Karpas-422 (cell line): ENCODE results near the gene BMP4. TPM values are rescaled to one million over a fixed set of nuclear protein-coding genes. Genes with fewer than 3 reads are reported as not detected.
"Not testable (repeated sequence)": the region's sequence is repeated elsewhere in the genome, so short reads cannot be mapped to it uniquely, and the experiment has no call there.

ENCODE experiments used
- DNase-seq: peaks from one replicate; pipeline ENCODE4 v3.0.0-alpha.2; 2015
- H2AFZ ChIP-seq: fragments of 200-600 bp; sonication (generic); 2 replicates; pipeline ENCODE4 v1.6.1; 2014; ENCODE audit warnings: antibody characterized with exemption, low read length, mixed read lengths
- H3K27ac ChIP-seq: fragments of 200-600 bp; sonication (generic); 2 replicates; pipeline ENCODE4 v1.5.1; 2014; ENCODE audit warnings: mild to moderate bottlenecking, low read length, moderate library complexity
- H3K27me3 ChIP-seq: fragments of 200-600 bp; sonication (generic); 2 replicates; pipeline ENCODE4 v1.6.1; 2014; ENCODE audit warnings: low read length, mixed read lengths
- H3K36me3 ChIP-seq: fragments of 200-600 bp; sonication (generic); 2 replicates; pipeline ENCODE4 v1.6.1; 2014; ENCODE audit warnings: low read length, mixed read lengths; ENCODE audit not compliant: insufficient read depth
- H3K4me1 ChIP-seq: fragments of 200-600 bp; sonication (generic); 2 replicates; pipeline ENCODE4 v1.6.1; 2014; ENCODE audit warnings: mild to moderate bottlenecking, low read length, mixed read lengths
- H3K4me2 ChIP-seq: fragments of 200-600 bp; sonication (generic); 2 replicates; pipeline ENCODE4 v1.6.1; 2014; ENCODE audit warnings: low read length, low read depth, mild to moderate bottlenecking; ENCODE audit not compliant: poor library complexity, severe bottlenecking
- H3K4me3 ChIP-seq: fragments of 200-600 bp; sonication (generic); 2 replicates; pipeline ENCODE4 v1.5.1; 2014; ENCODE audit warnings: mild to moderate bottlenecking, antibody characterized with exemption, low read length, mixed read lengths
- H3K79me2 ChIP-seq: fragments of 200-600 bp; sonication (generic); 2 replicates; pipeline ENCODE4 v1.6.1; 2014; ENCODE audit warnings: mild to moderate bottlenecking, low read length, mixed read lengths
- H3K9ac ChIP-seq: fragments of 200-600 bp; sonication (generic); 2 replicates; pipeline ENCODE4 v1.6.0; 2014; ENCODE audit warnings: low read length
- H3K9me2 ChIP-seq: fragments of 200-600 bp; sonication (generic), shearing (Covaris generic); replicated peaks from 2 replicates; pipeline ENCODE4 v1.6.0; 2014; ENCODE audit warnings: mild to moderate bottlenecking, low read length, moderate library complexity; ENCODE audit not compliant: insufficient read depth
- H3K9me3 ChIP-seq: fragments of 300-700, 200-600 bp; sonication (generic); 2 replicates; pipeline ENCODE4 v1.6.1; 2014; ENCODE audit warnings: low read length, mixed read lengths
- H4K20me1 ChIP-seq: fragments of 200-600 bp; sonication (generic); 2 replicates; pipeline ENCODE4 v1.6.1; 2014; ENCODE audit warnings: mild to moderate bottlenecking, antibody characterized with exemption, low read length, low read depth; ENCODE audit not compliant: insufficient read depth
- total RNA-seq: library from RNA; depleted of rRNA; stranded (reverse); fragments of >200 nt; shearing (Covaris generic); gene quantifications from 2 replicates; pipeline ENCODE4 v1.2.3, GENCODE V29; 2014; ENCODE audit warnings: low replicate concordance

BMP4 gene
- total RNA-seq, 1 experiment from 2014 or later: not detected

GRCh38 chr14:53990978-53991377 is 34.4 kb upstream of the BMP4 start:
- Histone ChIP-seq H3K4me2 (no peak overlapping the region), H3K9ac (no peak overlapping the region), H3K27me3 (no peaks in the 10 kb centered on the region), H3K9me2 (no peaks in the 10 kb centered on the region), H3K27ac (no peak overlapping the region), H3K9me3 (no peaks in the 10 kb centered on the region), H2AFZ (no peak overlapping the region), H3K4me3 (no peak overlapping the region), H3K79me2 (no peaks in the 10 kb centered on the region), H3K36me3 (no peaks in the 10 kb centered on the region), H4K20me1 (no peaks in the 10 kb centered on the region), H3K4me1 (no peaks in the 10 kb centered on the region)
- no peak for DNase-seq

GRCh38 chr14:53986718-53987117 is 30.1 kb upstream of the BMP4 start:
- not testable (repeated sequence) for H3K79me2 ChIP-seq, H2AFZ ChIP-seq, DNase-seq, H4K20me1 ChIP-seq, H3K27me3 ChIP-seq, H3K9ac ChIP-seq, H3K4me1 ChIP-seq, H3K4me3 ChIP-seq, H3K9me2 ChIP-seq, H3K36me3 ChIP-seq, H3K9me3 ChIP-seq, H3K27ac ChIP-seq, H3K4me2 ChIP-seq

- not testable (repeated sequence) for H2AFZ ChIP-seq, H3K4me1 ChIP-seq, H3K4me3 ChIP-seq, H3K4me2 ChIP-seq, H3K9ac ChIP-seq, DNase-seq, H3K27me3 ChIP-seq, H3K9me2 ChIP-seq, H4K20me1 ChIP-seq, H3K36me3 ChIP-seq, H3K27ac ChIP-seq, H3K9me3 ChIP-seq, H3K79me2 ChIP-seq
Observed at GRCh38 chr14:53984958-53985357, 28.3 kb upstream of the BMP4 start.

- no peaks in the 10 kb centered on the region for H3K79me2 ChIP-seq
- no peak overlapping the region for H3K4me3 ChIP-seq
- H4K20me1 ChIP-seq: no peaks in the 10 kb centered on the region
- DNase-seq: no peak
- H3K9ac ChIP-seq: no peak overlapping the region
- H2AFZ ChIP-seq: no peak overlapping the region
- H3K4me1 ChIP-seq: no peaks in the 10 kb centered on the region
- no peaks in the 10 kb centered on the region for H3K27me3 ChIP-seq
- no peak overlapping the region for H3K27ac ChIP-seq
- no peaks in the 10 kb centered on the region for H3K9me3 ChIP-seq
- H3K36me3 ChIP-seq: no peaks in the 10 kb centered on the region
- H3K4me2 ChIP-seq: no peak overlapping the region
- no peaks in the 10 kb centered on the region for H3K9me2 ChIP-seq
Observed at GRCh38 chr14:53983112-53983511, 26.5 kb upstream of the BMP4 start.

- H3K9ac ChIP-seq: no peak overlapping the region
- no peak overlapping the region for H3K4me2 ChIP-seq
- no peak overlapping the region for H3K4me3 ChIP-seq
- H3K79me2 ChIP-seq: no peaks in the 10 kb centered on the region
- no peaks in the 10 kb centered on the region for H3K27me3 ChIP-seq
- no peak overlapping the region for H2AFZ ChIP-seq
- no peaks in the 10 kb centered on the region for H4K20me1 ChIP-seq
- no peak for DNase-seq
- no peaks in the 10 kb centered on the region for H3K36me3 ChIP-seq
- H3K9me2 ChIP-seq: no peaks in the 10 kb centered on the region
- no peaks in the 10 kb centered on the region for H3K9me3 ChIP-seq
- H3K4me1 ChIP-seq: no peaks in the 10 kb centered on the region
- no peak overlapping the region for H3K27ac ChIP-seq
Observed at GRCh38 chr14:53982546-53982945, 25.9 kb upstream of the BMP4 start.

GRCh38 chr14:53979747-53980642 is 23.4 kb upstream of the BMP4 start:
- Histone ChIP-seq H3K27ac (no peak overlapping the region), H3K27me3 (no peaks in the 10 kb centered on the region), H3K9me2 (no peaks in the 10 kb centered on the region), H3K9me3 (no peaks in the 10 kb centered on the region), H3K4me3 (no peak overlapping the region), H3K4me1 (no peaks in the 10 kb centered on the region), H4K20me1 (no peaks in the 10 kb centered on the region), H3K4me2 (no peak overlapping the region), H3K9ac (no peak overlapping the region), H3K79me2 (no peaks in the 10 kb centered on the region), H2AFZ (no peak overlapping the region), H3K36me3 (no peaks in the 10 kb centered on the region)
- no peak for DNase-seq

GRCh38 chr14:53979113-53979681 is 22.6 kb upstream of the BMP4 start:
- Histone ChIP-seq H3K9me2 (no peaks in the 10 kb centered on the region), H3K9me3 (no peaks in the 10 kb centered on the region), H3K79me2 (no peaks in the 10 kb centered on the region), H4K20me1 (no peaks in the 10 kb centered on the region), H3K27me3 (no peaks in the 10 kb centered on the region), H3K4me2 (no peak overlapping the region), H2AFZ (no peak overlapping the region), H3K9ac (no peak overlapping the region), H3K4me1 (no peaks in the 10 kb centered on the region), H3K36me3 (no peaks in the 10 kb centered on the region), H3K4me3 (no peak overlapping the region), H3K27ac (no peak overlapping the region)
- DNase-seq: no peak

- no peak overlapping the region for H2AFZ ChIP-seq
- H3K9me3 ChIP-seq: no peaks in the 10 kb centered on the region
- H3K4me2 ChIP-seq: no peak overlapping the region
- no peaks in the 10 kb centered on the region for H3K36me3 ChIP-seq
- H3K79me2 ChIP-seq: no peaks in the 10 kb centered on the region
- no peaks in the 10 kb centered on the region for H3K4me1 ChIP-seq
- H3K9me2 ChIP-seq: no peaks in the 10 kb centered on the region
- no peak for DNase-seq
- no peaks in the 10 kb centered on the region for H4K20me1 ChIP-seq
- H3K9ac ChIP-seq: no peak overlapping the region
- H3K27ac ChIP-seq: no peak overlapping the region
- H3K4me3 ChIP-seq: no peak overlapping the region
- H3K27me3 ChIP-seq: no peaks in the 10 kb centered on the region
Observed at GRCh38 chr14:53978194-53978593, 21.6 kb upstream of the BMP4 start.
